ENCODE measurements around the gene ZNF638.

ZNF638 gene

GRCh38 chr2:71465356-71465755 is 133.8 kb downstream of the ZNF638 start:
- no peak for FAIRE-seq
- DNase-seq (ENCODE audit: extremely low spot score, insufficient read length, low read depth), result no peak

GRCh38 chr2:71465961-71466300 is 134.3 kb downstream of the ZNF638 start:
- no peak for DNase-seq (ENCODE audit: extremely low spot score, insufficient read length, low read depth)
- FAIRE-seq, result no peak

- DNase-seq (ENCODE audit: extremely low spot score, insufficient read length, low read depth) (no peak), FAIRE-seq (no peak)
Measured at GRCh38 chr2:71466301-71467179, 135.0 kb downstream of the ZNF638 start.

GRCh38 chr2:71467180-71467815 is 135.7 kb downstream of the ZNF638 start:
- DNase-seq (ENCODE audit: extremely low spot score, insufficient read length, low read depth) (no peak), FAIRE-seq (no peak)

GRCh38 chr2:71468279-71469015 is 136.9 kb downstream of the ZNF638 start:
- DNase-seq (ENCODE audit: extremely low spot score, insufficient read length, low read depth), result no peak
- no peak for FAIRE-seq

- FAIRE-seq (no peak), DNase-seq (ENCODE audit: extremely low spot score, insufficient read length, low read depth) (no peak)
Measured at GRCh38 chr2:71469403-71470398, 138.1 kb downstream of the ZNF638 start.

GRCh38 chr2:71471276-71471675 is 139.7 kb downstream of the ZNF638 start:
- no peak for FAIRE-seq
- DNase-seq (ENCODE audit: extremely low spot score, insufficient read length, low read depth), result no peak

- FAIRE-seq (no peak), DNase-seq (ENCODE audit: extremely low spot score, insufficient read length, low read depth) (no peak)
Measured at GRCh38 chr2:71472019-71472418, 140.4 kb downstream of the ZNF638 start.

- no peak for FAIRE-seq
- DNase-seq (ENCODE audit: extremely low spot score, insufficient read length, low read depth), result no peak
Measured at GRCh38 chr2:71473346-71474031, 141.9 kb downstream of the ZNF638 start.

GRCh38 chr2:71474116-71474743 is 142.6 kb downstream of the ZNF638 start:
- FAIRE-seq (no peak), DNase-seq (ENCODE audit: extremely low spot score, insufficient read length, low read depth) (no peak)

GRCh38 chr2:71474744-71475397 is 143.3 kb downstream of the ZNF638 start:
- FAIRE-seq, result no peak
- no peak for DNase-seq (ENCODE audit: extremely low spot score, insufficient read length, low read depth)

GRCh38 chr2:71476495-71476894 is 144.9 kb downstream of the ZNF638 start:
- DNase-seq (ENCODE audit: extremely low spot score, insufficient read length, low read depth) (no peak), FAIRE-seq (no peak)

GRCh38 chr2:71477231-71477691 is 145.7 kb downstream of the ZNF638 start:
- DNase-seq (ENCODE audit: extremely low spot score, insufficient read length, low read depth), result no peak
- no peak for FAIRE-seq

- no peak for FAIRE-seq
Measured at GRCh38 chr2:71478806-71479205, 147.2 kb downstream of the ZNF638 start.

GRCh38 chr2:71479261-71479660 is 147.7 kb downstream of the ZNF638 start:
- FAIRE-seq (no peak), DNase-seq (ENCODE audit: extremely low spot score, insufficient read length, low read depth) (no peak)

More at GRCh38 chr2:71478806-71479205, 147.2 kb downstream of the ZNF638 start:
- DNase-seq (ENCODE audit: extremely low spot score, insufficient read length, low read depth), result no peak

- no peak for DNase-seq (ENCODE audit: extremely low spot score, insufficient read length, low read depth)
- no peak for FAIRE-seq
Measured at GRCh38 chr2:71481111-71481510, 149.5 kb downstream of the ZNF638 start.

GRCh38 chr2:71482055-71482454 is 150.5 kb downstream of the ZNF638 start:
- no peak for DNase-seq (ENCODE audit: extremely low spot score, insufficient read length, low read depth)
- no peak for FAIRE-seq

GRCh38 chr2:71483246-71483645 is 151.7 kb downstream of the ZNF638 start:
- no peak for DNase-seq (ENCODE audit: extremely low spot score, insufficient read length, low read depth)
- FAIRE-seq, result no peak
